Measurements from ENCODE around the gene SYT15.
"Not testable (repeated sequence)": the region's sequence is repeated elsewhere in the genome, so short reads cannot be mapped to it uniquely, and the experiment has no call there.

- TF ChIP-seq, protein P1, sequence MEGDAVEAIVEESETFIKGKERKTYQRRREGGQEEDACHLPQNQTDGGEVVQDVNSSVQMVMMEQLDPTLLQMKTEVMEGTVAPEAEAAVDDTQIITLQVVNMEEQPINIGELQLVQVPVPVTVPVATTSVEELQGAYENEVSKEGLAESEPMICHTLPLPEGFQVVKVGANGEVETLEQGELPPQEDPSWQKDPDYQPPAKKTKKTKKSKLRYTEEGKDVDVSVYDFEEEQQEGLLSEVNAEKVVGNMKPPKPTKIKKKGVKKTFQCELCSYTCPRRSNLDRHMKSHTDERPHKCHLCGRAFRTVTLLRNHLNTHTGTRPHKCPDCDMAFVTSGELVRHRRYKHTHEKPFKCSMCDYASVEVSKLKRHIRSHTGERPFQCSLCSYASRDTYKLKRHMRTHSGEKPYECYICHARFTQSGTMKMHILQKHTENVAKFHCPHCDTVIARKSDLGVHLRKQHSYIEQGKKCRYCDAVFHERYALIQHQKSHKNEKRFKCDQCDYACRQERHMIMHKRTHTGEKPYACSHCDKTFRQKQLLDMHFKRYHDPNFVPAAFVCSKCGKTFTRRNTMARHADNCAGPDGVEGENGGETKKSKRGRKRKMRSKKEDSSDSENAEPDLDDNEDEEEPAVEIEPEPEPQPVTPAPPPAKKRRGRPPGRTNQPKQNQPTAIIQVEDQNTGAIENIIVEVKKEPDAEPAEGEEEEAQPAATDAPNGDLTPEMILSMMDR (IDR thresholded peaks at IDR 0.05; ENCODE audit: insufficient read depth, low read depth, low read length), result not testable (repeated sequence)
- TF ChIP-seq EZH2 (IDR thresholded peaks at IDR 0.05; ENCODE audit: insufficient read depth, low read length), result not testable (repeated sequence)
Observed at GRCh38 chr10:46584196-46584595, 5.3 kb downstream of the SYT15 start.

Data from astrocyte (in vitro differentiated cells and primary cell).